Head of caudate nucleus (tissue), 42 donors: ENCODE data around the gene KIF16B.
A peak's percentile ranks its signal among the peaks of the same experiment; 100 is the strongest.

Experiments
- DNase-seq, 42 donors: peaks; one replicate each; pipeline versions ENCODE4 v3.0.0 to v3.0.0-alpha.2; 2020 to 2021; ENCODE audit warnings: mixed read lengths in 7 of 42
- intact Hi-C: fragments of 100-400 bp; cut with DNase I; formaldehyde crosslinking; loops from one replicate; pipeline ENCODE4 v1.15.0; 2022

KIF16B gene

DNA sequence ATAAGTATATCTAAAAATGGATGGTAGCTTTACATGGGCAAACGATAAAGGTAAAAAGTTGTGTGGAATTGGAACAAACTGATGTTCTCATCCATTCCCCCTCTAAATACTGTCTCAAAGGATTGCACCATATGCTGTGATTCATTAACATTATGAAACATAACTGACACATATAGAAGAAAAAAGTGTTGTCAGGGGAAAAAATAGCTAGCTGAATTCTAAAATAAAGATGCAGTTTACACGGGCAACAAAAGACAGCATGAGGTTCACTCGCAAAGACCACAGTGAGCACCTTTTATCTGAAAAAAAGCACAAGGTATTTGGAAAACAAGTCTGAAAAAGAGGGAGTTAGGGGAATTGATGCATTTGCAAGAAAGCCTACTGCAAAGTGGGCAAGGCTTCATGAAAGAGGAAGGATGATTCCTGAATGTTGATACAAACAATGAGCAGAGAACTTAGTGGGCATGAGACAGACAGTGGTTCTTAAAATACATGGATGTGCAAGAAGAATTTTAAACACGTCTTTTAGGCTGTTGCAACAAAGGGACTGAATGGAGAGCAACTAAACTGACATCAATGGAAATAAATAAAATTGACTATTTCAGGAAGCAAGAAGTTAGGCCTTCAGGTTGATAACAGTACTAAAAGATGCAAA, 280.9 kb downstream of the KIF16B start:
- no peak for DNase-seq
- intact Hi-C loops: no loop called here

DNA sequence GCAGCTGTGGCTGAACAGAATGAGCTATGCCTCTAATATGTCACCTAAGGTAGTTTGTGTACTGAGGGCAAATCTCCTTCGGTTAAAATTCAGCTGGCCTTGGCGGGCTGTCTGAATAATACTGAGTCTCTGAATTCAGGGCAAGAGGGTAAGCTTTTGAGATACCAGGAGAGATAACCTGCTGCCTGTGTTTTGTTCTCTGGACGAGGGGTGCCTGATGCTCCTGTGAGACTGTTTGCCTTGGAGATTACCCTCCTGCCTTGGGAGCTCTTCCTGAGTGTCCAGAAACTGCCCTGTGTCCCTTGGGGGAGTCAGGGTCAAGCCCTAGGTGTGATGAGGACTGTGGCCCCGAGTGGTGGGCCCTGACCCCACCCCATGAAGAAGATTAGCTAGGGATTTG, 282.9 kb downstream of the KIF16B start:
- DNase-seq: no peak
- intact Hi-C loops: no loop called here

DNA sequence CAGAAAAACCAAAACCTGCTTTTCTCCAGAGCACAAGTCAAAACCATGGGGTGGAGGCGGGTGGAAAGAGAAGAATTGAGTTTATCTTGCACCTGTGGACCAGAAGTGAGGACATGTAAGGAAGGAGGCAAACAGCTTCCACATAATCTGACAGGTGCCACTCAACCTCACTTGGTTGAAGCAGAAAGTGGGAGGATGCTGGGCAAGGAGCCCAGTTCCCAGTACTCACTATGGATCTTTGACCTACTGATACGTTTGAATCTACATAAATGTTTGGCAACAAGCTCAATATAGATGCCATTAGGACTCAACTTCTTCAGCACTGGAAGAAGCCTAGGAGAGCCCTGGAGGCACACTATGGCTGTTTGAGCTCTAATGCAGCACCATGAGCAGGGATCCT, 285.5 kb downstream of the KIF16B start:
- intact Hi-C loops: no loop called here
- no peak for DNase-seq

DNA sequence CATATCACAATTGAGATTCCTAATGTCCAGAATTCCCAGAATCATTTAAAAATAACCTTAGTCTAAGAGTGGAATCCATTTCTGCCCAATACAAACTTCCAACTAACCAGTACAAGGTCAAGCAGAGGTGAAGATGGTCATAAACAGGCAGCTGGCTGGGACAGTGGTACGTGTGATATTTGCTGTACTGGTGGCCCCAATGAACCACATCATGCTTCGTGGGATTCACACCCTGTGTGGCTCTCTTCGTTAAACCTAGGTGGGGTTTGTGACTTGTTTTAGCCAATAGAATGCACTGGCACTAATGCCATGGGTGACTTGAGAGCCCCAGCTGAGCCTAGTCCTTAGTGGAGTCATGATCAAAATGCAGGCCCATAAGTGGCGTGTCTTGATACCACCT, 286.6 kb downstream of the KIF16B start:
- DNase-seq: no peak
- intact Hi-C loops: no loop called here

DNA sequence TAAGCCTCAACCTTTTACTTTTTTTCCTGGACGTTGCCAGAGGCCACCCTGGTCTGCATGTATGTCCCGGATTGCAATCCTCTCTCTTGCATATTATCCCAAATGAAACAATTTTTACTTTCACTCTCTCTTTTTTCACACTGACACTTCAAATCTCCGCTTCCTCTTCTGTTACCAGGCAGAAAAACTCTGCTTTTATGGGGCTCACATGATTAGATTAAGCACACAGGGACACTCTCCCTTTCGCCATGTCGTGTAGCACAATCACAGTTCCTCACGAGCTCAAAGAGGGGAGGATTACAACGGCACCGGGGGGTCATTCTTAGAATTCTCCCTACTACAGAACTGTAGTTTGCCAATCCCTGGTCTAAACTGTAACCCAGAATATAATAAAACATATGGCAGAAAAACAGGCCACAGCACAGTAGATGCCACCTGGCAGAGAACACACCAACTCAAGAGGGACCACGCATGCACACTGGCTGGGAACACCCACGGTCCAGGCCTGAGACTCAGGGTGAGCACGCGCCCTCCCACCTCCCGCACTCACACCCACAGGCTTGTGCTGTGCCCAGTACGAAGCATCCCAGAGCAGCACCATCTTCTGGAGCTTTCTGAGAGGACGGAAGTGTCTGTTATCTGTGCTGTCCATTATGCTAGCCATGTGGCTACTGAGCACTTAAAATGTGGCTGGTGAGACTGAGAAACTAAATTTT, 288.7 kb downstream of the KIF16B start:
- intact Hi-C loops: no loop called here

DNA sequence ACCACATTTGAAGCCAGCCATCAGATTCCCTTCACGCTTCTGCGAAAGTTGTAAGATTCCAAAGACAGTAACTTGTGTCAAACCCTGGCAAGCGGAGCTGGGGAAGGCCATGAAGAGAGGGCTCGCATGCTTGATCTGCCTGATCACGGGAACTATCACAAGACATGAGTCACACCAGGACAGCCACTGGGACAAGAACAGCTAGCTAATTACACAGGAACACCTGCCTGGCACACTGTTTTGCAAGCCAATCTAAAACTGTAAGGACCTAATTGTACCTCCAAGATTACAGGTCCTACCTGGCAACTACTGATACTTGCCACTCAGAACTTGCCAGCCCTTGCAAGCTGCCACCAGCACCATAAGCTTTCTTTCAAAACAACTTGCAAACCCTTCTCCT, 289.3 kb downstream of the KIF16B start:
- DNase-seq: no peak
- intact Hi-C loops: no loop called here

More for the DNA sequence above, 288.7 kb downstream of the KIF16B start:
- no peak for DNase-seq

DNA sequence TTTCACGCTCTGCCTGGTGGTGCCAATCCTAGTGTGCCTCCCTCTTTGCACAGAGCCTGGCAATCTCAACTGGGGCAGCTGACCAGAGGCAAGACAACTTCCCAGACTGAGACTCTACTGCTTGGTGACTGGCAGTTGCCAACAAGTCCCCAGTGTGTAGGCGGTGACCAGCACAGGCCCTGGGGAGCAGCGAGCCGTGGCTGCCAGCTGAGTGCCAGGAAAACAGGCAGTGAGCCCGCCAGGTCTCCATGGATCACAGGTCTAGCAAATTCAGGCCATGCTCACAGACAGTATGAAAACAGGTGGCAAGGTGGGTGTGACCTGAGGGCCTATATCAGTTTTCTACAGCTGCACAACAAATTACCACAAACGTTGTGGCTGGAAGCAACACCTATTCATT, 289.9 kb downstream of the KIF16B start:
- intact Hi-C loops: no loop called here
- DNase-seq: no peak

DNA sequence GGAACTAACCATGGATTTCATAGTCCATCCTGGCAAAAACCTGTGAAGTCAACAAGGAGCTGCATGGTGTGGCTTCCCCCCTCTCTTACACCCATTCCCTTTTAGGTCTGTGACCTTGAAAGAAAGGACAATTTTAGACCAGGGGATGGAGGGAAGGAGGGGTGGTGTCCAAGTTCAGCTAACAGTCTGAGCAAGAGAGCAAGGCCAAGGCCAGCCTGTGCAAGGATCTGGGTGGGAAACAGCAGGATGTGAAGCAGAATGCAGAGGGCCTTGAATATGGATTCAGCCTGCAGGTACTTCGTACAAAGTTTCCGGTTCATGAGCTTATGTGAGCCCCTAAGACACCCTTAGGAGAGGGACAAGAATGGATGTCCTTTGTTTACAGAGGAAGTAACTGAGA, 293.0 kb downstream of the KIF16B start:
- intact Hi-C loops: no loop called here
- DNase-seq: no peak

DNA sequence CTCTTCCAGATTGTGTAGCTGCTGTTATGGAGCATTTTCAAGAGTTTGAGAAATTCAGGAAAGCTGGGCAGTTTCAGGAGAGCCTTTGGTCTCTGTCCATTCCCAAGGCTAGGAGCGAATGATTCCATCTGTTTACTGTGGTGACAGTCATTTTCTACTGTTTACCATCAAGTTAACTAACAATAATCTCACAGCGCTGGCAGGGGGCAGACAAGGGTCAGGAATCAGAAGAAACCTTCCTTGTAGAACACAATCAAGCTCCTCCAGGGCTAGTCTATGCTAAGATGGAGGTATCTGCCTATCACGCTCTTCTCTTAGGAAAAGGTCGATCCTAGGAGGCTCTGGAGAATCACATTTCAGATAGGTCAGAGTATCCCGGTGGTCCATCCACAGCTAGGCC, 293.9 kb downstream of the KIF16B start:
- intact Hi-C loops: no loop called here
- DNase-seq: peak in 2 of 42 donors; percentile 6 to 49

DNA sequence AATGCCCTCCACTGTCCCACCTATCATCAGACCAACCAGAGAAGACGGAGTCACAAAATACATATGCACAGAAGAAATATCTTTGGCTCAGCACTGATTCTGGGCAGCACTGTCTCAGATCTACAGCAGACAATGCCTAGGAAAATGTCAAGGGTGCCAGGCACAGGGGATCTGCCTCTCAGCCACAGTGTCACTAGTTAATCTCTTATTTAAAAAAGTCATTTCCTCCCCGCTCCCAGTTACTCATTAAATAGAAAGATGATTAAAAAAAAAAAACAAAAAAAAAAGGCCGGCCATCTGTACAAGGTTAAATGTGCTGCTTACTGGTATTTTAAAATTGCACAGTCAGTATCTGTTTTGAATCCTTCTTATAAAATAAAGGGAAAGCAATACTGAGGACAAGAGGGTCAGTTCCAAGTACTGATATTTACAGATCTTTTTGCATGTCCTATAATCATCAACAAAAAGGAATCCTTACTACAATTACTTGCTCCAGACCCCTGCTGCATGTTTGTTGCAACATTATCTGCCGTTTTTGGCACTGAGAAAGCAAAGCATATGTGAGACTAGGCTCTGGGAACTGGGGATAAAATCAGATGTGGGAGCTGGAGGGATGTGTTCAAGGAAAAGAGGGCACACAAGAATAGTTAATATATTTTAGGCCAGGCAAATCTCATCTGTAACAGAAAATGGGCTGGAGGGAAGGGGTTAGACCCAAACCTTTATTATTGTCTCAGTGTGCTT, 299.3 kb downstream of the KIF16B start:
- DNase-seq: no peak
- intact Hi-C loops: no loop called here

DNA sequence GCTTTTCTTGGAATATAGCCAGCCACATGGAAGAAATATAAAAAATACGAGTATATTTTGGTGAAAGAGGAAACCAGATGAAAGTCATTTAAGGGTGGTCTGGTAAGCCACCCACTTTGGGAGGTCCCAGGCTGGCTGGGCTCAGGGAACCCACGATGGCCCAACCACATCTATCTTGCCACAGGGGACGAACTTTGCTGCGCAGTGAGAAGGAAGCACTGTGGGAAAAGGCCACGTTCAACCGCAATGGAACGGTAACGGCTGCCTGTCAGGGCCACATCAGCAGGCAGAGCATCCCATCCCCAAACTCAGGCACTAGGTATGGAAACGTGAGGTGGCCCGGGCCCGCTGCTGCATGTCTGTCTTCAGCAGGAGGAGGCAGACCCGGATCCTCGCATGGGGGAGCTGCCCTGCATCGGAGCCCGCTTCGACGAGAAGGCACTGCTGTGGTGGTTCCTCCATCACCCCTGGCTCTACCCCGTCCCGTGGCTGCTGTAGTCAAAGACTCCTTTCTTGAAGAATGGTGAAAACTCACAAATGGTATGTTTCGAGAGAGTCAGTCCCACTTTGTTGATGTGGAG, 300.4 kb downstream of the KIF16B start:
- DNase-seq: no peak
- intact Hi-C loops: no loop called here

DNA sequence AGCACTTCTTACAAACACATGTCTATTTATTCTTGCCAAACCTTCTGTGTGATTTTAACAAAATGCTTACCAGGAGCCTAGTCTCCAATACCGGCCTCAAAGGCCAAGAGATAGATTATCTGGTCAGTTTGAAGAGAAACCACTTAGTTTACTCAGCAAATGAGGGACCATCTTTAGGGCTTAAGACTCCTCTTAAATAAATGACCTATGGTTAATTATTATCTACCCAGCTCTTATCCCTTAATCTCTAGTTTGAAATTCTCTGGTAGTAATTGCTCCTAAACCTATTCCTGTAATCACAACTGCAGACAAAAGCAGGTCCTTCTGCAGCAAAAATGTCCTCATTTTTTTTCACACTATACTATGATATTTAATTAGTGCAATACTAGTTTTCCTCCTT, 301.8 kb downstream of the KIF16B start:
- DNase-seq: no peak
- intact Hi-C loops: no loop called here

DNA sequence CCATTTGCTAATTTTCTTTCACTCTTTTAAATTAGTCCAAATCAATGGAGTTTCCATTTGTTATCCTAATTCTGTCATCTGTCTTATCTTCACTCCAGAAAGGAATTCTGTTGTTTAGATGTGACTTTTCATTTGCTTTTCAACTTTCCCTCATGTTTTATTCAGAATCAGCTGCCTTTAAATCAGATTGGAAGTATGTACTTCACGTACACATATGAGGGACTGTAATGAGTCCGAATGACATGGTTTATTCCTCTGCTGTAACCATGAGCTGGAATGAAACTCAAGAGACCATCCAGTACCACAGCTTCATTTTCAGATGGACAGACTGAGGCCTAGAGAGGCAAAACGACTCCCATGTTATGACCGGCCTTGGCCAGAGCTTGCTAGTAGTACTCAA, 302.3 kb downstream of the KIF16B start:
- intact Hi-C loops: no loop called here
- DNase-seq: no peak

DNA sequence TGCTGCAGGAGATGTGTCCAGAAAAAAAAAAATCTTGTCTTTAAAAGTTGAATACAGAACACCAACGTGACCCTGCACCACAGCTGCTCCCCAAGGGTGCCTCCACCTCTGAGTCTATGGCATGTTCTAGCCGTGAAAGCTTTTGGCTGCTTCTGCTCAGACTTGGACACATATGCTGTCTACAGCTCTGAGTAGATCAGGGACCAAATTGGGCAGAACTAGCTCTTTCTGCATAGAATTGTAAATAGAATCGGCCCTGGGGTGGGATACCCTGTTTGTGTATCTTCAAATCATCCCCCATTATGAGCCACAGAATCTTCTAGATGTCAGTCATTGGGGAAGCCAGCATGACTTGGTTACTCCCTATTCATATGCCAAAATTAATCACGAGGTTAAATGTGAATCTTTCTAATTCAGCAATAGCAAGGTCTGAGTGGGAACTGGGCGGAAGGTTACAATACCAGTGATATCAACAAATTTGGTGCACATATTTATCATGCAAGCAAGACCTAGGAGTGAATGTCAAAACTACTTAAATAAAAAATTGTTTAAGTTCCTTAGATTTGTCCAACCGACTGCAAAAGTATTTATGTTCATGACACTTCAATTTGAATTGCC, 302.8 kb downstream of the KIF16B start:
- intact Hi-C loops: no loop called here
- DNase-seq: no peak

DNA sequence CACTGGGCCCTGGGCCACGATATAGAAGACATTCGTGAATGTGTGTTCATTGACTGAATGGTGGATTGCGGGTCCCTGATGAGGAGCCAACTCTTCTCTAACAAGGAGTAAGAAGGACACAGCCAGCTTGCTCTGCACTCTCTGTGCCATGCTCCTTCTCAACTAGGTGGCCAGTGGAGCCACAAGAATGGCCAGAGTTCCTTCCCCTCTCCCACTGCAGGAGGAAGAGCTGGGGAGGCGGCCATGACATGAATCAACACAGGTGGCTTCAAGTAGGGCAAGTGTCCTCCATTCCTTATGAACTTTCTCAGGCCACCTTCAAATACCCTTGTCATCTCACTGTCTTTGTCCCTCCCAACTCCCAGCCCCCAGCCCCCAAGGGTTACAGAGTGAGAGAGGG, 305.7 kb downstream of the KIF16B start:
- intact Hi-C loops: no loop called here
- DNase-seq: peak in 1 of 42 donors; percentile 37

DNA sequence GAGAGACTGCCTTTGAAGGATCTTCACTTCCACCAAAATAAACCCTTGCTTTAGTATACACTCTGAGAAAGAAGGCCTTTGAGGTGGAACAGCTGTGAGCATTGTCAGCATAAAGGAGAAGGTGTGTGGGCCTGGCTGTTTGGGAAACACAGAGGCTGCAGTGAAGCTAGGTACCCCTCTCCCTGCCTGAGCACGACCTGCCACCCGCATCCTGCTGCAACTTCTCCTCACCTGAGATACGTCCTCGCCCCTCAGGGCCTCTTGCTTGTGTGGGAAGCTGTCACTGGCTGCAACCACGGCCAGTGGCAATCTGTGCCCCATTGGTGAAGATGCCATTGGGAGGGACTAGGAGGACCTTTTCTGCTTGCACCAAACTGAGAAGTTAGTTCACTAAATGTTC, 307.9 kb downstream of the KIF16B start:
- peak in 1 of 42 donors; percentile 25 for DNase-seq
- intact Hi-C loops: no loop called here

DNA sequence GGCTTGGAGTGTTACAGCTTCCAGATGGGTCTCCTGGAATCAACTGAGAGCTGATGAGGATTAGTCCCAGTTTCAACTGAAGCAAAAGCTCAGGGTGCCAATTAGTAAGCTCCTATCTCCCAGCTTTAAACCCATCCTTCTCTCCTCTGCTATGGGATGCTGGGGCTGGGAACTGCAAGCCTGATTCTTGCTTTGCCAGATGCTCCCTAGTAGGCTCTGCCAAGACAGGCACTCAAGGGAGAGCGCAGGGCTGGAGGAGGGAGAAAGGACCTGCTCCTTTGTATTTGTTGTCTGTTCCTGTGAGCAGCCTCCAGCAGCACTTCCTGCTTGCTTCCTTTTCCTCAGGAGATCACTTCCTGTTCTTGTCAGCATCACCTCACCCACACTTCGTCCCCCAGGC, 309.7 kb downstream of the KIF16B start:
- intact Hi-C loops: no loop called here
- DNase-seq: peak in 1 of 42 donors; percentile 33

DNA sequence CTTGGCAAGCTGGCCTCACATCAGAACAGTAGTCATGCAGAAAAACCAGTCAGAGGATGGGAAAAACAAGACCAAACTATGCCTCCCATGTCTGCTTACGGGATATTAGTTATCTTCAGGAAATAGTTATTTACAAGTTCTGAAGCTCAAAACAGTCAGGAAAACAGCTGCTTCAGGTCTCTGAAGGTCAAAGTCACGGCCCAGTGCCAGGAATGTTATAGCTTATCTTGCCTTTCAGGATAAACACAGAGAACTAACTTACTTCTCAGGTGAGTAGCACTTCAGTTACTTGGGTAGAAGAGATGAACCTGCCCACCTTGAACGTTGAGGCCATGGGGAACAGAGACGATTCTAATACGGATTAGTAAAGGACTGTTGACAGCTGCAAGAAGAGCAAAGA, 310.7 kb downstream of the KIF16B start:
- intact Hi-C loops: no loop called here
- peak in 1 of 42 donors; percentile 22 for DNase-seq

DNA sequence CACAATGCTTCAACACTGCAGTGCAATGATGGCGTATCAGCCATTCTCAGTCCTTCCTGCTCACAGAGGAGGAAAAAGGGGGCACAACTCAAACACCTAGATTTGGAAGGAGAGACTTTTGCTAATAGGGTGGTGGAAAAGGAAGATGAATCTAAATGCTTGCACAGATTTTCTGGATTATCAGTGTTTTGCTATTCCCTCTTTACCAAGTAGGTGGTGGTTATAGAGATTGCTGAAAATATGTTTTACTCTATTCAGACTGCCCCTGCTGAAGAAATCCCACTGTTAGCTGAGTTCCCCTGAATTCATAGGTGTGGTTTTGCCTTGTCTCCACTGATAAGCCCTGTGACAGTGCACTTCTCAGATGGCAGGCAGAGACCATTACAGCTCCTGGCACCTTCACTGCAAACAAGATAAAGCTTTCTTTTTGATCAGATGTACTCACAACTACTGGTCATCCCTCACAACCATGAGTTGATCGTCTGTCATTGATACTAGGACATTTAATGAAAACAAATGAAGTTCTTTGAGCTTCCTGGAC, 311.4 kb downstream of the KIF16B start:
- DNase-seq: no peak
- intact Hi-C loops: no loop called here
